GM19438 (cell line): ENCODE results near the gene IRF9.

ENCODE experiments used
- ATAC-seq: cut with Tn5 transposase; IDR thresholded peaks from one replicate; pipeline ENCODE4 v1.9.1; 2021; ENCODE audit warnings: low read depth; ENCODE audit not compliant: unreplicated experiment

Gene IRF9

DNA sequence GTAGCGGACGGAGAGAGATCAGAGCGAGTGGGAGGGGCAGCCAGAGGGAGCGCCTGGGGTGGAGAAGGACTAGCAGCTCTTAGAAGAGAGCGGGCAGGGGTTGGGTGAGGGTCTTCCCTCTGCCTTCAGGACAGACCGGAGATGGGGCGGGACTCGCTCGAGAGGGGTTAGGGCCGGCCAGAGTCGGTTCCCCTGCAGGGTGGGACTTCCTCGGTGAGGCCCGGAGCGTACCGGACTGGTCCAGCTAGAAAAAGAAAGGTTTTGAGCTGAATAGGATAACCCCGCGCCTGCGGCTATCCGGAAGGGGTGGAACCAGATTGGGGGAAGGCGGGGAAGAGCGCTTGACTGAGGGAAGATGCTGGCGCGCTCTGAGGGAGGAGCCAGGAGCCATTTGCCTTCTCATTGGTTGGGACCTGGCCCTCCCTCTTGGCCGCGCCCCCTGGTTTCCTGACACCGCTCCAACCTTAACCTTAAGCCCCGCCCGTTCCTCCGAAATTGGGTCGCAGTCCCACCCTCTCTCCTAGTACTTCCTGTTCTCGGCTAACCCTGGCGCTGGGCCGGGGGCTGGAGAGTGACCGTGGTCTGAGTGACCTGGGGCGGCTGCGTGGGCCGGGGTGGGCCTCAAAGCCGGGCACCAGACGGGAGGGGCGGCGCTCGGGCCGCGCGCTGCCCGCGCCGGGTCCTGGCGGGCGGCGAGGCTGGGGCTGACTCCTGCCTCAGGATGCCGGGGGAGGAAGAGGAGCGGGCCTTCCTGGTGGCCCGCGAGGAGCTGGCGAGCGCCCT, 13.9 kb upstream of the IRF9 start, which contains the start of gene RNF31:
Gene RNF31 (plus strand): TSS at position 521 of the 783 bp plus-strand sequence. CDS start 201 bp downstream, at position 722.
- peak; percentile 82 for ATAC-seq

DNA sequence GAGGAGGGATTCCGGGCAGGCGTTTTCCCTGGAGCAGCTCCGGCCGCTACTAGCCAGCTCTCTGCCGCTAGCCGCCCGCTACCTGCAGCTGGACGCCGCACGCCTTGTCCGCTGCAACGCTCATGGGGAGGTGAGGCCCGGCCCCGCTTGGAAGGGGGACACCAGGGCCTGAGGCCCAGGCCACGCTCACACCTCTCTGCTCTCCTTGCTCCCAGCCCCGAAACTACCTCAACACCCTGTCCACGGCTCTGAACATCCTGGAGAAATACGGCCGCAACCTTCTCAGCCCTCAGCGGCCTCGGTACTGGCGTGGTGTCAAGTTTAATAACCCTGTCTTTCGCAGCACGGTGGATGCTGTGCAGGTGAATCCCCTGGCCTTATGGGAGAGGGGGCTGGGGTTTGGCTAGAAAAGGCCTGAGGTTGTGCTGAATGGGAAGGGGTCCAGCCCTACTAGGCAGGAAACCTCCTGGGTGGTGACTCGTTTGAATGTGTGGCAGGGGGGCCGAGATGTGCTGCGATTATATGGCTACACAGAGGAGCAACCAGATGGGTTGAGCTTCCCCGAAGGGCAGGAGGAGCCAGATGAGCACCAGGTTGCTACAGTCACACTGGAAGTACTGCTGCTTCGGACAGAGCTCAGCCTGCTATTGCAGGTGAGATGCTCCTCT, 13.2 kb upstream of the IRF9 start:
- ATAC-seq = no peak

DNA sequence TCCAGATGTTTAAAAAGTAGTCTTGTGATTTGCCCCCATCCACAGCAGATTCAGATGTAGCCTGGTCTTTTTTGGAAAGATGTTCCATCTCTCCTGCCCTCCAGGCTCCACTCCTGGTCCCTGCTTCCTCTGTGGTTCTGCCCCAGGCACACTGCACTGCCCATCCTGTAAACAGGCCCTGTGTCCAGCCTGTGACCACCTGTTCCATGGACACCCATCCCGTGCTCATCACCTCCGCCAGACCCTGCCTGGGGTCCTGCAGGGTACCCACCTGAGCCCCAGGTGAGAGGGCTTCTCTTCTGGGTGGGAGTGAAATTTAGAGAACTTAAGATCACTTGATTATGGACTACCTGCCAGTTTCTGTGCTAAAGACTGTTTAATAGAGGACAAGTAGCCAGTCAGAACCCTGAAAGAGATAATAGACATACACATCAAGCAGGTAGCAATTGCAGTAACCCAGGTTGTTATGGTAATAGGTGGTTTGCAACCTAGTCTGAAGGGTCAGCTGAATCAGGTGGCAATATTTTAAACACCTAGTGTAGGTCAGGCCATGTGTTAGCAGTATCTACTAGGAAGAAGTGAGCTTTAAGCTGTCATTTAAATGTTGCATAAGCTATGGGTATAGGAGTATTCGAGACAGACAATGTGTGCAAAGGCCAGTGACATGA, 11.6 kb upstream of the IRF9 start:
- no peak for ATAC-seq

DNA sequence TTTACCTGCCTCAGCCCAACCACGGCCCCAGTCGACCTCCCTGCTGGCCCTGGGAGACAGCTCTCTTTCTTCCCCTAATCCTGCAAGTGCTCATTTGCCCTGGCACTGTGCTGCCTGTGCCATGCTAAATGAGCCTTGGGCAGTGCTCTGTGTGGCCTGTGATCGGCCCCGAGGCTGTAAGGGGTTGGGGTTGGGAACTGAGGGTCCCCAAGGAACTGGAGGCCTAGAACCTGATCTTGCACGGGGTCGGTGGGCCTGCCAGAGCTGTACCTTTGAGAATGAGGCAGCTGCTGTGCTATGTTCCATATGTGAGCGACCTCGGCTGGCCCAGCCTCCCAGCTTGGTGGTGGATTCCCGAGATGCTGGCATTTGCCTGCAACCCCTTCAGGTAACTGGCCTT, 11.0 kb upstream of the IRF9 start:
- no peak for ATAC-seq

DNA sequence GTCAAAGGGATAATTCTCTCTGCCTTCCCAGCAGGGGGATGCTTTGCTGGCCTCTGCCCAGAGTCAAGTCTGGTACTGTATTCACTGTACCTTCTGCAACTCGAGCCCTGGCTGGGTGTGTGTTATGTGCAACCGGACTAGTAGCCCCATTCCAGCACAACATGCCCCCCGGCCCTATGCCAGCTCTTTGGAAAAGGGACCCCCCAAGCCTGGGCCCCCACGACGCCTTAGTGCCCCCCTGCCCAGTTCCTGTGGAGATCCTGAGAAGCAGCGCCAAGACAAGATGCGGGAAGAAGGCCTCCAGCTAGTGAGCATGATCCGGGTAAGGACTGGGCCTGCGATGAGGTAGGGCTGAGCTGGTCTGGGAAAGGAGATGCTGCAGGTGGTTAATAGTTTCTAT, 10.5 kb upstream of the IRF9 start:
- ATAC-seq = no peak

DNA sequence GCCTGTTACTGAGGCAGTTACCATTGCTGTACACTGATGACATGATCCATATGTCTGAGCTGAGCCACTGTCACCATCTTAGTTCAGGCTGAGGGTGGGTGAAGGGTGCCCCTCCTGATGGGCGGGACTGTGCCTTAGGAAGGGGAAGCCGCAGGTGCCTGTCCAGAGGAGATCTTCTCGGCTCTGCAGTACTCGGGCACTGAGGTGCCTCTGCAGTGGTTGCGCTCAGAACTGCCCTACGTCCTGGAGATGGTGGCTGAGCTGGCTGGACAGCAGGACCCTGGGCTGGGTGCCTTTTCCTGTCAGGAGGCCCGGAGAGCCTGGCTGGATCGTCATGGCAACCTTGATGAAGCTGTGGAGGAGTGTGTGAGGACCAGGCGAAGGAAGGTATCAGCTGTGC, 10.1 kb upstream of the IRF9 start:
- no peak for ATAC-seq

DNA sequence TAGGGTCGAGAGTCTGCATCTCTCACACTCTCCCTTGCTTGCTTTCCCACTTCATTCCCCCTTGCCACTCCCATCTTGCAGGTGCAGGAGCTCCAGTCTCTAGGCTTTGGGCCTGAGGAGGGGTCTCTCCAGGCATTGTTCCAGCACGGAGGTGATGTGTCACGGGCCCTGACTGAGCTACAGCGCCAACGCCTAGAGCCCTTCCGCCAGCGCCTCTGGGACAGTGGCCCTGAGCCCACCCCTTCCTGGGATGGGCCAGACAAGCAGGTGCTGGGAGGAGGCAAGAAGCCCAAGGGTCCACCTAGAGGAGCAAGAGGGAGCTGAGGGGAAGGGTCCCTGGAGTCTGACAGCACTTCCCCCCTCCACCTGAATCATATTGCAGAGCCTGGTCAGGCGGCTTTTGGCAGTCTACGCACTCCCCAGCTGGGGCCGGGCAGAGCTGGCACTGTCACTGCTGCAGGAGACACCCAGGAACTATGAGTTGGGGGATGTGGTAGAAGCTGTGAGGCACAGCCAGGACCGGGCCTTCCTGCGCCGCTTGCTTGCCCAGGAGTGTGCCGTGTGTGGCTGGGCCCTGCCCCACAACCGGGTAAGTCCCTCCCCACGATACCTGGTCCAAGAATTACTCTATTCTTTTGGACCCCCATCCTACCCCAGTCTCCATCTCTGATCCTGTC, 9.5 kb upstream of the IRF9 start:
- no peak for ATAC-seq

DNA sequence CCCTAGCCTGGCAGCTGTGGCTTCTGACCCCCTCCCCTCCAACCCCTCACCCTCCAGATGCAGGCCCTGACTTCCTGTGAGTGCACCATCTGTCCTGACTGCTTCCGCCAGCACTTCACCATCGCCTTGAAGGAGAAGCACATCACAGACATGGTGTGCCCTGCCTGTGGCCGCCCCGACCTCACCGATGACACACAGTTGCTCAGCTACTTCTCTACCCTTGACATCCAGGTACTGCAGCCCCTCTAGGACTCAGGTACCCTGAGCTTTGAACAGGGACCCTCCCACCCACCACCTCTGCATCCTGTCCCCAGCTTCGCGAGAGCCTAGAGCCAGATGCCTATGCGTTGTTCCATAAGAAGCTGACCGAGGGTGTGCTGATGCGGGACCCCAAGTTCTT, 6.0 kb upstream of the IRF9 start:
- no peak for ATAC-seq

DNA sequence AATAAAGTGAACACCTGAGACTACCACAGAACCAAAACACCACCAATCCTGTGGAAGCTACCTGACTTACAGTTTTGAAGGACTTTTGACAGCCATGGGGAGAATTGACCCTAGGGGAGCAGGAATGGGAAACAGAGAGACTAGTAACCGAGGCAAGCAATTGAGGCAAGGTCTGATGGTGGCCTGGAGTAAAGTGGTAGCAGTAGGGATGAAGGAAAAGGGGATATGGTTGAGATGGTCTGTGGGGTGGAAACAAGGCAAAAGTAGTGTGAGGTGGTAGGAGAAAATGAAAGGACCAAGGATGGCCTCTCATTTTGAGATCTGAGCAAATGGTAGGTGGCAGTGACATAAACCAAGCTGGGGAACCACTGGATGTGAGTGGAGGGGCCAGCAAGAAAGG, 4.2 kb upstream of the IRF9 start:
- ATAC-seq = no peak

DNA sequence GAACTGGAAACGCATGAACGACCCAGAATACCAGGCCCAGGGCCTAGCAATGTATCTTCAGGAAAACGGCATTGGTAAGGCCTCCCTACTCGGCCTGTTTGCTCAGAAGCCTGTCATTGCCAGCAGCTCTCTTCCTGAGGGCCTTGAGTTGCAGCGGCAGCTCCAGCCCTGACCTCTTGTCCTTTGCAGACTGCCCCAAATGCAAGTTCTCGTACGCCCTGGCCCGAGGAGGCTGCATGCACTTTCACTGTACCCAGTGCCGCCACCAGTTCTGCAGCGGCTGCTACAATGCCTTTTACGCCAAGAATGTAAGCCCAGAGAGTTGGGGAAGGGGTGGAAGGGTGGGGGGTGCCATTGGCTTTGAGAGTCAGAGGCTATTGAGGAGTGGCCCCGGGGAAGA, 3.7 kb upstream of the IRF9 start:
- ATAC-seq = no peak

DNA sequence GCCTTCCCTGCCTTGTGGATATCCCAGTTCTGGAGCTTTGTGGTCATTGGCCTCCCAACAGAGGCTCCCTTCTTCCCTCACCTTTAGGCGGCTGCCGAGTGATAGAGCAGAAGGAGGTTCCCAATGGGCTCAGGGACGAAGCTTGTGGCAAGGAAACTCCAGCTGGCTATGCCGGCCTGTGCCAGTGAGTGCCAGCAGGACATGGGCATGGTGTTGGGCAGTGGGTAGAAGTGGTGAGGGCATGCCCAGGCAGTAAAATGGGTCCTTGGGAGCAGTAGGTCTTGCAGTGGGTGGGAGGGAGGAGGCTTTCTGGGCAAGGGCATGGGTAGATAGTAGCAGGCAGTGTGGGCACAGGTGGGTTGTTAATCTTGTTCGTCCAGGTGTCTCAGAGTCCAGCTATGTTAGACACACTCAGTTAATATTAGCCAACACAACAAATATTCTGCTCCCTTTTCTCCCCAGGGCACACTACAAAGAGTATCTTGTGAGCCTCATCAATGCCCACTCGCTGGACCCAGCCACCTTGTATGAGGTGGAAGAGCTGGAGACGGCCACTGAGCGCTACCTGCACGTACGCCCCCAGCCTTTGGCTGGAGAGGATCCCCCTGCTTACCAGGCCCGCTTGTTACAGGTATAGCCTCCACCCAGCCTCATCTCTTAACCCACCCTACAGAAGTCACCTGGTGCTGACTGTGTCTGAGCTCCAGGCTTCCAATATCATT, 1.1 kb upstream of the IRF9 start:
- ATAC-seq = no peak

DNA sequence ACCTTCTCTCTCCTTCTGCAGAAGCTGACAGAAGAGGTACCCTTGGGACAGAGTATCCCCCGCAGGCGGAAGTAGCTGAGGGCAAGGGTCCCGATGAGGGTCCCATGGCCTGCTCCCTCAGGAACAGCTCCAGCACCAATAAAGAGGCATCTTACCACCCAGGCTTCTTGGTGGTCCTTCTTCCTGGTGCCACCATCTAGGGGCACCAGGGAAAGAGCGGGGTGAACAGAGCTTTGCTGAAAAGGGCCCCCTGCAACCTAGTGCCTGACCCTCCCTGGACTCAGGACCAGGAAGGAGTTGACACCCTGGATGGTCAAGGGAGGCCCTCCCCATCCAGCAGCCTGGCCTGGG, 591 bp upstream of the IRF9 start:
- ATAC-seq = no peak

DNA sequence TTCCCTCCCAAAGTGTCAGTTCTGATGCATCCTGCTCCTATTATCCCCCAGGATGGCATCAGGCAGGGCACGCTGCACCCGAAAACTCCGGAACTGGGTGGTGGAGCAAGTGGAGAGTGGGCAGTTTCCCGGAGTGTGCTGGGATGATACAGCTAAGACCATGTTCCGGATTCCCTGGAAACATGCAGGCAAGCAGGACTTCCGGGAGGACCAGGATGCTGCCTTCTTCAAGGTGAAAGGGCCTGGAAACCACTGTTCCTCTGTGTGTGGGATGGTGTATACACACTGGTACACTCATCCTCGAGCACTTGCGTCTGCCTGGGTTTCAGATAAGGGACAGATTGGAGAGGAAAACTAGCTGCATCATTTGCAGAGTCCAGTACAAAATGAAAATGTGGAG, 1.0 kb downstream of the IRF9 start:
- no peak for ATAC-seq

DNA sequence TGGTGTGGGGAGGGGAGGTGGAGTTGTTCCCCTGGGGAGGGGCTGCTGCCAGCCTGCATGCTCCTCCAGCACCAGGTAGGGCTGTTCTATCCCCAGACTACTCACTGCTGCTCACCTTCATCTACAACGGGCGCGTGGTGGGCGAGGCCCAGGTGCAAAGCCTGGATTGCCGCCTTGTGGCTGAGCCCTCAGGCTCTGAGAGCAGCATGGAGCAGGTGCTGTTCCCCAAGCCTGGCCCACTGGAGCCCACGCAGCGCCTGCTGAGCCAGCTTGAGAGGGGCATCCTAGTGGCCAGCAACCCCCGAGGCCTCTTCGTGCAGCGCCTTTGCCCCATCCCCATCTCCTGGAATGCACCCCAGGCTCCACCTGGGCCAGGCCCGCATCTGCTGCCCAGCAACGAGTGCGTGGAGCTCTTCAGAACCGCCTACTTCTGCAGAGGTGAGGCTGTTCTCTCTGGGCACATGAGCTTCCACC, 3.5 kb downstream of the IRF9 start:
- no peak for ATAC-seq

DNA sequence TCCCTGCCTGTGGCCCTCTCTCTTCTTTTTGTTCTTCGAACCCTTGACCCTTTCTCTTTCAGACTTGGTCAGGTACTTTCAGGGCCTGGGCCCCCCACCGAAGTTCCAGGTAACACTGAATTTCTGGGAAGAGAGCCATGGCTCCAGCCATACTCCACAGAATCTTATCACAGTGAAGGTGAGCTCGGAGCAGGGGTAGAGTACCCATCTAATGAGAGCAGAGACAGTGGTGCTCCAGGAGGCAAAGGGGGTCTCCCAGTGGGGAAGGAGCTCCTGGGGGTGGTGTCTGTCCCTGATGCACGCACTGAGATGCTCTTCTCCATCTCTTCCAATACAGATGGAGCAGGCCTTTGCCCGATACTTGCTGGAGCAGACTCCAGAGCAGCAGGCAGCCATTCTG, 4.7 kb downstream of the IRF9 start:
- ATAC-seq = no peak

DNA sequence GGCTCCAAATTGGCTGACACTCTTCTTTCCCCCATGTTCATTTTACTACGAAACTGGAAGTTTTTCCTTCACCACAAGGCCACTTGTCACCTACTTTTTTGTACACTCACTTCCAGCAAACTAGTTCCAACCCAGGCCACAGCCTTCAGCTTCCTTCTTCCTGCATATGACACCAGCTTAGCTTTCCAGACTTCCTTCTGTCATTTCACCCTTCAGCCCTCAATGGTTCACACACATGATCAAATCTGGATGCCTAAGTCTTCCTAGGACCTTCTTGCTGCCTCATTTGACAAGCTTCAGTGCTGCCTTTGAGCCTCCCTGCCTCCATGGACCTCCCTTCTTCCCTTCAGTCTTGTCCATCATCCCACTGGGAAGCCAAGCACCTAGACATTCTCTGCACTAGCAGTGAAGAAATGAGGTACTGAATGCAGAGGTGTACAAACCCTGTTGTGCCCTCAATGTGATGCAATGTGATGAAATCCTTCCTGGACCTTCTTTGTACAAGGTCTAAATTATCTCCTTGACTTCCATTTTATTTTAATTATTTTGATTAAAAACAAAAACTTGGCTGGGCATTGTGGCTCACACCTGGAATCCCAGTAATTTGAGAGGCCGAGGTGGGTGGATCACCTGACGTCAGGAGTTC, 6.5 kb downstream of the IRF9 start:
- no peak for ATAC-seq

DNA sequence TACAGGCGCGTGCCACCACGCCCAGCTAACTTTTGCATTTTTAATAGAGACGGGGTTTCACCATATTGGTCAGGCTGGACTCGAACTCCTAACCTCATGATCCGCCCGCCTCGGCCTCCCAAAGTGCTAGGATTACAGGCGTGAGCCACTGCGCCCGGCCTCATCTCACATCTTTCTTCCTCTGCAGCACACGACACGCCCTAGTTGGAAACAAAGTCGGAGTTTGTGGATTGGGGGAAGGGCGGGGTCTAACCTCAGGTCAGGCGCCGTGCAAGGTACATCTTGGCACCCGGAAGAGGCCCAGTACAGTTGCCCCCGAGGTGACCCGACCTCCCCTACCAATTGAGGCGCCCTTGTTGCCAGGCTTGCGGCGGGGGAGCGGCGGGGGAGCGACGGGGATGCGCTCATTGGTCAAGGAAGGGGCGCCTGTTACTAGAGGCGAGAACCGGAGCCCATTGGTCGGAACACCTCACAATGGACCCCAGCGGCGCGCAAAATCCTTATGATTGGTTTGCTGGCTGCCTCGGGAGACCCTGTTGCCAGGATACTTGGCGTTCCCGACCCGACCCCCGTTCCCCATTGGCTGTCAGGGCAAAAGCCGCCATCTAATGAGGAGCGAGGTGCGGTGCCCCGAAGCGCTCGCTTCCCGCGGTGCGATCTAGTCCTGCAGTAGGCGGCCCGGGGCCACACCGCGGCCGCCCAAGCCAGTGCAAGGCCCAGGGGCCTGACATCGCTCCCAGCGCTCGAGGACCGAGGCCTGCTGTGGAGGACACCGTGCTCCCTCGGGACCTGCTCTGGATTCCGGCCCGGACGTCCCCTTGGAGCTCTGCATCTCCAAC, 10.6 kb downstream of the IRF9 start, which contains the start of gene REC8:
Gene REC8 (plus strand): TSS at position 659 of the 839 bp plus-strand sequence. CDS start 473 bp downstream, outside the sequence.
- ATAC-seq = peak; percentile 82

DNA sequence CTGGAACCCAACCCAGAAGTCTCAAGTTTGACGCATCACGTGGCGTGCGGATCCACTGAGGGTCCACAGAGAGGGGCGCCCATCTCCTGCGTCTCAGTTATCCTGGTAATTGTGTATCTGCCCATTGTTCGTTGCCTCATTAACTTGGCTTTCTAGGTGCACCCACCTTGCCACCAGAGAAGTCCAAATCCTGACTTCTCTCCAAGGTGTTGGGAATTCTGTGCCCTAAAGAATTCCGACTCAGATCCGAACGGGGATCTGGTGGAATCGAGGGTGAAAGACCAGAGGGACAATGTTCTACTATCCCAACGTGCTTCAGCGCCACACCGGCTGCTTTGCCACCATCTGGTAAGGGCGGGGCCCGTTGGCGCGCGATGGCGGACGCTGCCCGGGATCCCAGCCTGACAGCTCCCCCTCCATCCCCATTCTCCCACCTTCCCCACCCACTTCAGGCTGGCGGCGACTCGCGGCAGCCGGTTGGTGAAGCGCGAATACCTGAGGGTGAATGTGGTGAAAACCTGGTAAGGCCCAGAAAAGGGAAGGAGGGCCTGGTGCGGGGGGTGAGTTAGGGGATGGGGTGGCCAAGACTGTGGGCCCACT, 11.3 kb downstream of the IRF9 start:
- ATAC-seq = no peak

DNA sequence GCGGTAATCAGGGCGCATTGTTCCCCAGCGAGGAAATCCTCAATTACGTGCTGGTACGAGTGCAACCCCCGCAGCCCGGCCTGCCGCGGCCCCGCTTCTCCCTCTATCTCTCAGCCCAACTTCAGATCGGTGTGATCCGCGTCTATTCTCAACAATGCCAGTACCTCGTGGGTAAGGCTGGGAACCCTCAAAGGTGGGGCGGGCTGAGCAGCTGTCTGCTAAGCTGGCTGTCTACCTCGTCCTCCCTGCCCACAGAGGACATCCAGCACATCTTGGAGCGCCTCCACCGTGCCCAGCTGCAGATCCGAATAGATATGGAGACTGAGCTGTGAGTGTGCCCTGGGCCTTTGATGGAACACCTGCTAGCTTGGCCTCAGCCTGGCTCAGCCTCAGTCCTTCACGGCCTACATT, 11.8 kb downstream of the IRF9 start:
- no peak for ATAC-seq
